Esophagus squamous epithelium (tissue), 4 donors: ENCODE measurements around the gene LMNA.

Source experiments
- POLR2A ChIP-seq, 4 donors: fragments of 450-650 bp; IDR thresholded peaks; one replicate each; pipeline ENCODE4 v1.6.1; 2017; ENCODE audit warnings: antibody characterized with exemption in 4 of 4, mild to moderate bottlenecking in 4 of 4, moderate library complexity in 3 of 4
- TF ChIP-seq, protein P1 (sequence below), 6 experiments: fragments of 450-650 bp in 4 of 6; fragments of 200-600 bp in 2 of 6; sonication (generic) in 2 of 6; IDR thresholded peaks; one replicate each; pipeline ENCODE4 v1.5.1; 2016 to 2019; ENCODE audit warnings: antibody characterized with exemption in 6 of 6, mild to moderate bottlenecking in 4 of 6, moderate library complexity in 4 of 6

DNA sequence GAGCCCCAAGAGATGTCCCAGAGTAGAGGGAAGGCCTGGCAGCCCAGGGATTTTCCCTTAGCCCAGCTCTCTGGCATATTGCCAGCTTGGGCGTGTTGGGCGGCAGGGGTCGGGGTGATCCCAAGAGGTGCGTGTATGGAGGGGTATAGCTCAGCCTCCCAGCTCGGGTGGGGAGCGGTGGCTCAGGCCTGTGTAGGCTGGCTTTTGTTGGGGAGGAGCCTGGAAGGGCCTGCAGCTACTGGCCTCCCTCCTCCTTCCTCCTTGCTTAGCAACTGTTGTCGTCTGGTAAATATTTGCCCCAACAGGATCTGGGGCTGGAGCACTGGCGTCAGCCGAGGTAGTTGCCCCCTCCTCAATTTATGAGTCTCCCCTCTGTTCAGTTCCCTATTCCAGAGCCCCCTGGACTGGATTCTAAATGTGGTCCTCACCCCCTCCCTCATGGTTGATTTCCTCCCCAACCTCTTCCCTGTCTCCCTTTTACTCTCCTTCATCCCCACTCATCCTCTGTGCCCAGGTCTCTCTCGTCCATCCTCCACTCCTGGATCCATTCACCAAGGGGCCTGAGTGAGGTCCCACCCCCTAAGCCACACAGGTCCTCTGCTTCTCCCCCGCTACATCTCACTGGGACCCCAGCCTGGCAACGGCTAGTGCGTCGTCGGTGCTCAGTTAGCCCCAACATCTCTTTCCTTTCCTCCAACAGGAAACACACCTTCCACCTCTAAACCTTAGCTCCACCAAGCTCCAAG, 10.3 kb upstream of the LMNA start:
- TF ChIP-seq, protein P1, sequence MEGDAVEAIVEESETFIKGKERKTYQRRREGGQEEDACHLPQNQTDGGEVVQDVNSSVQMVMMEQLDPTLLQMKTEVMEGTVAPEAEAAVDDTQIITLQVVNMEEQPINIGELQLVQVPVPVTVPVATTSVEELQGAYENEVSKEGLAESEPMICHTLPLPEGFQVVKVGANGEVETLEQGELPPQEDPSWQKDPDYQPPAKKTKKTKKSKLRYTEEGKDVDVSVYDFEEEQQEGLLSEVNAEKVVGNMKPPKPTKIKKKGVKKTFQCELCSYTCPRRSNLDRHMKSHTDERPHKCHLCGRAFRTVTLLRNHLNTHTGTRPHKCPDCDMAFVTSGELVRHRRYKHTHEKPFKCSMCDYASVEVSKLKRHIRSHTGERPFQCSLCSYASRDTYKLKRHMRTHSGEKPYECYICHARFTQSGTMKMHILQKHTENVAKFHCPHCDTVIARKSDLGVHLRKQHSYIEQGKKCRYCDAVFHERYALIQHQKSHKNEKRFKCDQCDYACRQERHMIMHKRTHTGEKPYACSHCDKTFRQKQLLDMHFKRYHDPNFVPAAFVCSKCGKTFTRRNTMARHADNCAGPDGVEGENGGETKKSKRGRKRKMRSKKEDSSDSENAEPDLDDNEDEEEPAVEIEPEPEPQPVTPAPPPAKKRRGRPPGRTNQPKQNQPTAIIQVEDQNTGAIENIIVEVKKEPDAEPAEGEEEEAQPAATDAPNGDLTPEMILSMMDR (IDR thresholded peaks at IDR 0.05) = no peak
- no peak for TF ChIP-seq POLR2A (IDR thresholded peaks at IDR 0.05)
